Stomach smooth muscle (tissue), 2 donors: Measurements from ENCODE around the gene IL18.
"Not testable (repeated sequence)": the region's sequence is repeated elsewhere in the genome, so short reads cannot be mapped to it uniquely, and the experiment has no call there.

Source experiments
- H3K27ac ChIP-seq: one replicate; pipeline ENCODE4 v1.7.0; 2013; ENCODE audit warnings: mild to moderate bottlenecking, low read length, inconsistent platforms
- H3K27me3 ChIP-seq, 2 donors: one replicate each; pipeline ENCODE4 v1.7.0; 2013; ENCODE audit warnings: low read length in 2 of 2; ENCODE audit not compliant: insufficient read depth in 2 of 2, control insufficient read depth in 1 of 2
- H3K36me3 ChIP-seq, 2 donors: one replicate each; pipeline ENCODE4 v1.7.0; 2013; ENCODE audit warnings: low read length in 2 of 2; ENCODE audit not compliant: control insufficient read depth in 2 of 2, insufficient read depth in 2 of 2
- H3K4me1 ChIP-seq: one replicate; pipeline ENCODE4 v1.7.0; 2013; ENCODE audit warnings: low read length; ENCODE audit not compliant: control insufficient read depth, insufficient read depth
- H3K4me3 ChIP-seq, 2 donors: one replicate each; pipeline ENCODE4 v1.7.0; 2013; ENCODE audit warnings: low read length in 2 of 2
- H3K9ac ChIP-seq, 2 donors: one replicate each; pipeline ENCODE4 v1.7.0; 2013; ENCODE audit warnings: low read length in 2 of 2, mild to moderate bottlenecking in 1 of 2
- H3K9me3 ChIP-seq, 2 donors: one replicate each; pipeline ENCODE4 v1.7.0; 2013; ENCODE audit warnings: low read length in 2 of 2; ENCODE audit not compliant: control insufficient read depth in 2 of 2
- donor health status: healthy.
- donor health status: Pancreatic carcinoma.

Gene IL18

DNA sequence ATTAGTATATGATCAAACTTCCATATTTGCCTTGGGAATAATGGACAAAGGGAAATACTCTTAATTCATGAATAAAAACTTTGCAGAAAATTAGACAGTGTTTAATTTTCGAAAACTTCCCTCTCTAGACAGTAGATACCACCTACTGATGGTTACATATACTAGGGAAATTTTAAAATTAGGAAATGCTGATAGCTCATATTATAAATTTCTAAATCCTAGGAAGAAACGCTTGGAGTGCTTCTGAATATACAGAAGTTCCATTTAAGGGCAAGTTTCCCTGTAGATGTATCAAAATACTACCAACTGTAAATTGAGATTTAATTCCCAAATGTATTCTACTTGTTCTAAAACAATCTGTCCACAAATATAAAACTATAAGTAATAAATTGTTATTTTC is 68.6 kb downstream of the IL18 start:
- H3K27me3 ChIP-seq, H3K9me3 ChIP-seq, H3K27ac ChIP-seq, H3K9ac ChIP-seq, H3K4me3 ChIP-seq, H3K4me1 ChIP-seq: not testable (repeated sequence)
- H3K36me3 ChIP-seq = peaks cover 32 to 44% of the 10 kb centered on the region in 2 donors
